CD4-positive, alpha-beta T cell treated with Interleukin-17A for 1 hour (primary cell): Measurements from ENCODE around the gene CSNK2B.
"Not testable (repeated sequence)": the region's sequence is repeated elsewhere in the genome, so short reads cannot be mapped to it uniquely, and the experiment has no call there.

ENCODE experiments used
- DNase-seq: peaks from one replicate; pipeline ENCODE4 v3.0.0-alpha.2; 2020

Gene CSNK2B

GRCh38 chr6:31691078-31691463, 25.2 kb downstream of the CSNK2B start:
- DNase-seq, result no peak

- DNase-seq, result no peak
Observed at GRCh38 chr6:31691564-31692108, 25.8 kb downstream of the CSNK2B start.

GRCh38 chr6:31692353-31692752, 26.5 kb downstream of the CSNK2B start:
- no peak for DNase-seq

- DNase-seq, result no peak
Observed at GRCh38 chr6:31692886-31693285, 27.0 kb downstream of the CSNK2B start.

- DNase-seq, result no peak
Observed at GRCh38 chr6:31693535-31693934, 27.7 kb downstream of the CSNK2B start.

- no peak for DNase-seq
Observed at GRCh38 chr6:31697555-31697954, 31.7 kb downstream of the CSNK2B start.

GRCh38 chr6:31700740-31701401, 35.0 kb downstream of the CSNK2B start:
- DNase-seq, result no peak

GRCh38 chr6:31701666-31702404, 36.0 kb downstream of the CSNK2B start:
- DNase-seq, result no peak

- peak; percentile 5 for DNase-seq
Observed at GRCh38 chr6:31702405-31702818, 36.5 kb downstream of the CSNK2B start.

- peak; percentile 98 for DNase-seq
Observed at GRCh38 chr6:31702819-31703716, 37.2 kb downstream of the CSNK2B start, which contains the start of gene ABHD16A. Gene ABHD16A, minus strand, starts transcription at chr6:31703324. Its CDS starts 43 bp downstream, at chr6:31703281.

GRCh38 chr6:31705931-31706330, 40.1 kb downstream of the CSNK2B start:
- DNase-seq, result no peak

- no peak for DNase-seq
Observed at GRCh38 chr6:31706599-31706998, 40.7 kb downstream of the CSNK2B start, which contains the start of gene LY6G6F. Gene LY6G6F, plus strand, starts transcription at chr6:31706866. Its CDS starts 41 bp downstream, at chr6:31706907.

- DNase-seq, result no peak
Observed at GRCh38 chr6:31707701-31708100, 41.8 kb downstream of the CSNK2B start.

GRCh38 chr6:31708224-31708623, 42.3 kb downstream of the CSNK2B start:
- no peak for DNase-seq

GRCh38 chr6:31709157-31709556, 43.3 kb downstream of the CSNK2B start:
- DNase-seq, result not testable (repeated sequence)

- DNase-seq, result no peak
Observed at GRCh38 chr6:31710523-31711219, 44.8 kb downstream of the CSNK2B start.

- no peak for DNase-seq
Observed at GRCh38 chr6:31711233-31711632, 45.4 kb downstream of the CSNK2B start.

- peak; percentile 32 for DNase-seq
Observed at GRCh38 chr6:31712296-31712695, 46.4 kb downstream of the CSNK2B start.

GRCh38 chr6:31713465-31713864, 47.6 kb downstream of the CSNK2B start:
- DNase-seq, result no peak

- no peak for DNase-seq
Observed at GRCh38 chr6:31713991-31714684, 48.3 kb downstream of the CSNK2B start.
